IMR-90 (cell line): Measurements from ENCODE around the gene SNX27. TPM values are rescaled to one million over a fixed set of nuclear protein-coding genes. Genes with fewer than 3 reads are reported as not detected.

Experiments
- ATAC-seq: fragments of 200-7000 bp; cut with Tn5 transposase; 2 replicates; pipeline ENCODE4 v1.9.1; 2020; ENCODE audit warnings: low read depth, mild to moderate bottlenecking, moderate library complexity
- BruUV-seq: library from RNA; stranded (reverse); fragments of 400-500 nt; replicated peaks from 2 replicates; lab custom pipeline; 2021; lab: Mats Ljungman, UMichigan
- CTCF ChIA-PET: fragments of 300-600 bp; formaldehyde crosslinking; extraction: SDS; loops from one replicate; lab custom pipeline; 2021; ENCODE audit warnings: antibody characterized with exemption; lab: Yijun Ruan, JAX
- POLR2A ChIA-PET: fragments of 300-600 bp; sonication (Branson Sonifier 250); formaldehyde crosslinking; loops from one replicate; lab custom pipeline; 2022; ENCODE audit warnings: antibody characterized with exemption; ENCODE audit not compliant: unreplicated experiment; lab: Charles Lee
- DNase-seq: peaks from one replicate; pipeline ENCODE4 v3.0.0; 2013
- H2AFZ ChIP-seq: replicated peaks from 2 replicates; pipeline ENCODE3; 2013; ENCODE audit warnings: low read length, mild to moderate bottlenecking; ENCODE audit not compliant: poor library complexity
- H2AK5ac ChIP-seq: 2 replicates; pipeline ENCODE4 v1.6.1; 2013; ENCODE audit warnings: low read depth, low read length, inconsistent platforms
- H2AK9ac ChIP-seq: replicated peaks from 2 replicates; pipeline ENCODE3; 2013; ENCODE audit warnings: mild to moderate bottlenecking, low read depth, low read length, moderate library complexity; ENCODE audit not compliant: poor library complexity
- H2BK120ac ChIP-seq: 2 replicates; pipeline ENCODE4 v1.6.1; 2013; ENCODE audit warnings: low read depth, low read length, inconsistent platforms
- H2BK15ac ChIP-seq: 3 replicates; pipeline ENCODE4 v1.6.1; 2013; ENCODE audit warnings: low read depth, low read length, inconsistent platforms
- H2BK20ac ChIP-seq: 2 replicates; pipeline ENCODE4 v1.6.1; 2013; ENCODE audit warnings: low read depth, mild to moderate bottlenecking, inconsistent platforms, low read length, moderate library complexity
- H2BK5ac ChIP-seq: 2 replicates; pipeline ENCODE4 v1.6.1; 2013; ENCODE audit warnings: mild to moderate bottlenecking, low read depth, low read length, inconsistent platforms; ENCODE audit not compliant: poor library complexity, severe bottlenecking
- H3K14ac ChIP-seq: replicated peaks from 2 replicates; pipeline ENCODE4 v1.6.1; 2013; ENCODE audit warnings: low read depth, low read length, inconsistent platforms
- H3K18ac ChIP-seq: 2 replicates; pipeline ENCODE4 v1.6.1; 2013; ENCODE audit warnings: low read depth, low read length, control low read depth
- H3K23ac ChIP-seq: 2 replicates; pipeline ENCODE4 v1.6.1; 2013; ENCODE audit warnings: low read depth, low read length, inconsistent platforms
- H3K27ac ChIP-seq: 2 replicates; pipeline ENCODE4 v1.5.1; 2013; ENCODE audit warnings: mild to moderate bottlenecking, control low read depth, low read length; ENCODE audit not compliant: insufficient read depth
- H3K27me3 ChIP-seq: 2 replicates; pipeline ENCODE4 v1.6.1; 2013; ENCODE audit warnings: low read length; ENCODE audit not compliant: control insufficient read depth, insufficient read depth
- H3K36me3 ChIP-seq: 2 replicates; pipeline ENCODE4 v1.6.1; 2013; ENCODE audit warnings: low read length, mixed read lengths; ENCODE audit not compliant: control insufficient read depth, insufficient read depth
- H3K4ac ChIP-seq: 2 replicates; pipeline ENCODE4 v1.6.1; 2013; ENCODE audit warnings: low read depth, low read length, inconsistent platforms
- H3K4me1 ChIP-seq: 2 replicates; pipeline ENCODE4 v1.6.1; 2013; ENCODE audit warnings: low read length, mixed read lengths; ENCODE audit not compliant: control insufficient read depth, insufficient read depth
- H3K4me2 ChIP-seq: 2 replicates; pipeline ENCODE4 v1.6.1; 2013; ENCODE audit warnings: low read depth, mild to moderate bottlenecking, control low read depth, low read length, moderate library complexity
- H3K4me3 ChIP-seq: 2 replicates; pipeline ENCODE4 v1.5.1; 2013; ENCODE audit warnings: low read depth, mild to moderate bottlenecking, control low read depth, low read length, moderate library complexity; ENCODE audit not compliant: insufficient read depth
- H3K56ac ChIP-seq: 2 replicates; pipeline ENCODE4 v1.6.1; 2013; ENCODE audit warnings: low read length, inconsistent platforms; ENCODE audit not compliant: insufficient read depth; ENCODE audit errors: extremely low read depth
- H3K79me1 ChIP-seq, 2 experiments: 2 replicates each; pipeline ENCODE4 v1.6.1; 2013; ENCODE audit warnings: low read length in 2 of 2, inconsistent platforms in 1 of 2, low read depth in 1 of 2
- H3K9ac ChIP-seq: 2 replicates; pipeline ENCODE4 v1.6.1; 2013; ENCODE audit warnings: low read depth, low read length, control low read depth
- H3K9me1 ChIP-seq: 2 replicates; pipeline ENCODE4 v1.6.1; 2013; ENCODE audit warnings: low read length, inconsistent platforms; ENCODE audit not compliant: insufficient read depth
- H3K9me3 ChIP-seq: 2 replicates; pipeline ENCODE4 v1.6.1; 2013; ENCODE audit warnings: low read length; ENCODE audit not compliant: control insufficient read depth, insufficient read depth
- H4K20me1 ChIP-seq: 2 replicates; pipeline ENCODE4 v1.6.1; 2013; ENCODE audit warnings: low read length, inconsistent platforms; ENCODE audit not compliant: insufficient read depth
- H4K5ac ChIP-seq: 2 replicates; pipeline ENCODE4 v1.6.1; 2013; ENCODE audit warnings: mild to moderate bottlenecking, low read depth, low read length, control low read depth
- H4K8ac ChIP-seq, 2 experiments: 2 replicates each; pipeline ENCODE4 v1.6.1; 2013; ENCODE audit warnings: low read depth in 2 of 2, low read length in 2 of 2, control low read depth in 1 of 2, inconsistent platforms in 1 of 2
- H4K91ac ChIP-seq: 2 replicates; pipeline ENCODE4 v1.6.1; 2013; ENCODE audit warnings: low read depth, low read length, inconsistent platforms; ENCODE audit not compliant: insufficient read depth
- BHLHE40 ChIP-seq: fragments of 150-350 bp; IDR thresholded peaks from 2 replicates; pipeline ENCODE4 v1.6.1; 2016; ENCODE audit warnings: mild to moderate bottlenecking, low read depth, low read length
- CEBPB ChIP-seq: IDR thresholded peaks from 2 replicates; pipeline ENCODE4 v1.6.1; 2012; ENCODE audit warnings: low read depth, low read length, improper control_type of control experiment
- CHD1 ChIP-seq: IDR thresholded peaks from 2 replicates; pipeline ENCODE4 v1.6.1; 2012; ENCODE audit warnings: low read depth, low read length, improper control_type of control experiment
- CTCF ChIP-seq: conservative IDR thresholded peaks from 2 replicates; pipeline ENCODE4 v1.5.1; 2012; ENCODE audit warnings: mild to moderate bottlenecking, low read depth, low read length, improper control_type of control experiment
- ELK1 ChIP-seq: fragments of 150-350 bp; IDR thresholded peaks from 2 replicates; pipeline ENCODE4 v1.6.1; 2016; ENCODE audit warnings: low read depth, mild to moderate bottlenecking, low read length, moderate library complexity, borderline replicate concordance
- FOS ChIP-seq: fragments of 150-350 bp; IDR thresholded peaks from 2 replicates; pipeline ENCODE4 v1.6.1; 2016; ENCODE audit warnings: low read depth, low read length
- MAFK ChIP-seq: IDR thresholded peaks from 2 replicates; pipeline ENCODE4 v1.6.1; 2012; ENCODE audit warnings: low read depth, low read length, improper control_type of control experiment
- MAZ ChIP-seq: IDR thresholded peaks from 2 replicates; pipeline ENCODE4 v1.6.1; 2012; ENCODE audit warnings: low read depth, mild to moderate bottlenecking, low read length, improper control_type of control experiment, moderate library complexity, borderline replicate concordance
- MXI1 ChIP-seq: IDR thresholded peaks from 2 replicates; pipeline ENCODE4 v1.6.1; 2012; ENCODE audit warnings: low read depth, mild to moderate bottlenecking, low read length, moderate library complexity, borderline replicate concordance
- NFE2L2 ChIP-seq: fragments of 150-350 bp; IDR thresholded peaks from 2 replicates; pipeline ENCODE4 v1.6.1; 2016; ENCODE audit warnings: low read depth, mild to moderate bottlenecking, low read length
- POLR2A ChIP-seq: IDR thresholded peaks from 2 replicates; pipeline ENCODE4 v1.6.1; 2012; ENCODE audit warnings: mild to moderate bottlenecking, low read depth, low read length
- RFX5 ChIP-seq: IDR thresholded peaks from 2 replicates; pipeline ENCODE4 v1.8.0; 2012; ENCODE audit warnings: low read depth, mild to moderate bottlenecking, low read length, moderate library complexity
- SMC3 ChIP-seq: fragments of 150-350 bp; IDR thresholded peaks from 2 replicates; pipeline ENCODE4 v1.6.1; 2016; ENCODE audit warnings: low read depth, mild to moderate bottlenecking, antibody characterized with exemption, low read length, moderate library complexity
- WGBS, 2 experiments: methylation state at CpG; one replicate each; pipeline versions ENCODE4 v1.1.5 to v1.1.7; 2013; ENCODE audit warnings: missing lambda C conversion rate in 2 of 2; ENCODE audit not compliant: insufficient read length in 1 of 2; ENCODE audit errors: extremely low coverage in 2 of 2; 5-methylcytosine and 5-hydroxymethylcytosine counted together
- dilution Hi-C: fragments of 300-500 bp; cut with HindIII; formaldehyde crosslinking; loops from one replicate; pipeline ENCODE4 v1.14.3; 2018; ENCODE audit warnings: low sequenced_read_pairs; ENCODE audit not compliant: unreplicated experiment
- in situ Hi-C: fragments of 300-500 bp; cut with MboI; formaldehyde crosslinking; loops from 3 replicates; pipeline ENCODE4 v1.14.3; 2019; ENCODE audit warnings: low sequenced_read_pairs, inconsistent platforms, mixed read lengths
- intact Hi-C: fragments of 100-400 bp; cut with micrococcal nuclease; formaldehyde crosslinking; loops from 2 replicates; pipeline ENCODE4 v1.10.0; 2022
- polyA plus RNA-seq, 3 experiments: library from polyadenylated mRNA; depleted of rRNA; stranded (reverse); fragments of >200 nt; gene quantifications; 2 replicates each; pipeline ENCODE4 v1.2.3, GENCODE V29; 2012; ENCODE audit warnings: low replicate concordance in 1 of 3
- total RNA-seq: library from RNA; depleted of rRNA; stranded (reverse); fragments of >200 nt; gene quantifications from 2 replicates; pipeline ENCODE4 v1.2.3, GENCODE V29; 2012

SNX27 gene
- total and polyA plus RNA-seq, 2 of the 4 experiments (the other 2 are of a cell fraction), result 12.3 to 25.6 TPM

GRCh38 chr1:151713044-151713443 lies 101.2 kb downstream of the SNX27 start (continued):
- TF ChIP-seq CTCF (no peak), FOS (no peak), BHLHE40 (no peak), NFE2L2 (no peak)

GRCh38 chr1:151713874-151714273 lies 102.0 kb downstream of the SNX27 start:
- Histone ChIP-seq H3K14ac (no peak overlapping the region), H2BK15ac (no peak overlapping the region), H2BK20ac (no peak overlapping the region), H3K9ac (no peak overlapping the region), H4K91ac (no peak overlapping the region), H4K20me1 (no peaks in the 10 kb centered on the region; the same call in 1 of the 2 replicates), H3K56ac (no peak overlapping the region), H3K4me2 (no peak overlapping the region), H2BK5ac (no peak overlapping the region), H3K23ac (no peak overlapping the region), H3K9me1 (no peaks in the 10 kb centered on the region), H3K4me3 (no peak overlapping the region), H3K18ac (no peak overlapping the region), H3K9me3 (no peaks in the 10 kb centered on the region), H3K27ac (no peak overlapping the region), H2AFZ (peak overlapping the region; percentile 32), H2AK9ac (no peak overlapping the region), H3K4me1 (no peaks in the 10 kb centered on the region), H3K27me3 (peaks cover 81% of the 10 kb centered on the region), H4K8ac (no peak overlapping the region), H3K79me1 (no peaks in the 10 kb centered on the region), H2BK120ac (no peak overlapping the region), H3K36me3 (no peaks in the 10 kb centered on the region), H4K5ac (no peak overlapping the region), H2AK5ac (no peak overlapping the region), H3K4ac (no peak overlapping the region)
- ChIA-PET CTCF (no interaction called here), POLR2A (no interaction called here)
- DNase-seq (no peak), ATAC-seq (no peak)
- intact Hi-C loops, result no loop called here
- BruUV-seq, result no TSS peak
- dilution Hi-C loops, result no loop called here
- no CpG with 5 or more reads among the region's 2 CpGs for WGBS, 2 experiments
- in situ Hi-C loops, result no loop called here
- no peak for TF ChIP-seq ELK1
- no peak for TF ChIP-seq SMC3
- no peak for TF ChIP-seq NFE2L2
- no peak for TF ChIP-seq CEBPB
- no peak for TF ChIP-seq CTCF
- no peak for TF ChIP-seq BHLHE40
- no peak for TF ChIP-seq RFX5
- TF ChIP-seq MXI1, result no peak
- TF ChIP-seq MAFK, result no peak
- TF ChIP-seq FOS, result no peak
- no peak for TF ChIP-seq POLR2A
- no peak for TF ChIP-seq MAZ
- TF ChIP-seq CHD1, result no peak
